GM12878 (cell line): ENCODE measurements around the gene UPF1. TPM values are rescaled to one million over a fixed set of nuclear protein-coding genes. Genes with fewer than 3 reads are reported as not detected.

Source experiments
- ATAC-seq: fragments of 200-7000 bp; cut with Tn5 transposase; 3 replicates; pipeline ENCODE4 v1.9.1; 2020; ENCODE audit warnings: mild to moderate bottlenecking, moderate library complexity
- Bru-seq: library from RNA; stranded (reverse); fragments of 400-500 nt; gene quantifications from one replicate; lab custom pipeline; 2021; lab: Mats Ljungman, UMichigan
- BruChase-seq, 2 experiments: library from RNA; stranded (reverse); fragments of 400-500 nt; gene quantifications; one replicate each; lab custom pipeline; 2021; lab: Mats Ljungman, UMichigan
- BruUV-seq: library from RNA; stranded (reverse); fragments of 400-500 nt; replicated peaks from 2 replicates; lab custom pipeline; 2021; lab: Mats Ljungman, UMichigan
- CTCF ChIA-PET: fragments of 300-600 bp; sonication (Branson Sonifier 250); formaldehyde crosslinking; extraction: SDS; loops from one replicate; lab custom pipeline; 2021; ENCODE audit warnings: inconsistent platforms; lab: Yijun Ruan, JAX
- POLR2A ChIA-PET: fragments of 350-600 bp; formaldehyde crosslinking; extraction: SDS; loops from one replicate; lab custom pipeline; 2021; ENCODE audit warnings: inconsistent platforms; lab: Charles Lee
- RAD21 ChIA-PET: fragments of 300-600 bp; sonication (Branson Sonifier 250); formaldehyde crosslinking; loops from one replicate; lab custom pipeline; 2023; ENCODE audit warnings: antibody characterized with exemption; ENCODE audit not compliant: unreplicated experiment; lab: Charles Lee
- SMC1A ChIA-PET: fragments of 300-600 bp; sonication (Branson Sonifier 250); formaldehyde crosslinking; loops from one replicate; lab custom pipeline; 2023; ENCODE audit not compliant: unreplicated experiment, uncharacterized antibody; lab: Charles Lee
- DNase-seq: peaks from one replicate; pipeline ENCODE4 v3.0.0-alpha.2; 2011; ENCODE audit warnings: low read depth, low spot score
- FAIRE-seq: peaks from 3 replicates; lab custom pipeline; 2011; peaks lifted over from hg19 to GRCh38; lab: Jason Lieb, UNC
- H2AFZ ChIP-seq: 2 replicates; pipeline ENCODE4 v1.6.0; 2011; ENCODE audit warnings: low read depth, low read length, control low read depth; ENCODE audit not compliant: control insufficient read depth
- H3K27ac ChIP-seq: 2 replicates; pipeline ENCODE4 v1.5.1; 2011; ENCODE audit warnings: control low read depth; ENCODE audit not compliant: control insufficient read depth, insufficient read depth
- H3K27me3 ChIP-seq, 2 experiments: replicated peaks in 1 of 2; 2 replicates each; pipeline versions ENCODE4 v1.6.0 to v1.6.1; 2011; ENCODE audit warnings: low read length in 1 of 2; ENCODE audit not compliant: control insufficient read depth in 2 of 2, insufficient read depth in 2 of 2
- H3K36me3 ChIP-seq, 2 experiments: 2 replicates each; pipeline ENCODE4 v1.5.1; 2011; ENCODE audit warnings: low read length in 1 of 2; ENCODE audit not compliant: control insufficient read depth in 2 of 2, insufficient read depth in 2 of 2
- H3K4me1 ChIP-seq: 2 replicates; pipeline ENCODE4 v1.6.1; 2011; ENCODE audit warnings: mild to moderate bottlenecking, low read length, moderate library complexity, mixed read lengths; ENCODE audit not compliant: control insufficient read depth, insufficient read depth
- H3K4me2 ChIP-seq: 2 replicates; pipeline ENCODE4 v1.6.0; 2011; ENCODE audit warnings: control low read depth; ENCODE audit not compliant: control insufficient read depth, insufficient read depth
- H3K4me3 ChIP-seq: fragments of 200-600 bp; sonication (generic); 2 replicates; pipeline ENCODE4 v1.5.1; 2016
- H3K79me2 ChIP-seq: 2 replicates; pipeline ENCODE4 v1.6.0; 2011; ENCODE audit warnings: low read length; ENCODE audit not compliant: control insufficient read depth, insufficient read depth
- H3K9ac ChIP-seq: 2 replicates; pipeline ENCODE4 v1.8.0; 2011; ENCODE audit warnings: low read length, control low read depth, mixed read lengths; ENCODE audit not compliant: control insufficient read depth, insufficient read depth
- H3K9me3 ChIP-seq: replicated peaks from 3 replicates; pipeline ENCODE4 v1.5.1; 2011; ENCODE audit warnings: mild to moderate bottlenecking, low read length; ENCODE audit not compliant: control insufficient read depth, insufficient read depth
- H4K20me1 ChIP-seq: 2 replicates; pipeline ENCODE4 v1.6.0; 2011; ENCODE audit not compliant: control insufficient read depth, insufficient read depth
- ASH2L ChIP-seq: fragments of 300-600, 200-600 bp; sonication (generic); IDR thresholded peaks from 2 replicates; pipeline ENCODE4 v1.6.1; 2017; ENCODE audit warnings: low read depth, mild to moderate bottlenecking, borderline replicate concordance
- ATF3 ChIP-seq: IDR thresholded peaks from 2 replicates; pipeline ENCODE4 v1.6.1; 2011; ENCODE audit warnings: low read depth, mild to moderate bottlenecking, low read length, moderate library complexity, borderline replicate concordance; ENCODE audit errors: extremely low read depth
- BACH1 ChIP-seq: fragments of 450-650 bp; IDR thresholded peaks from 2 replicates; pipeline ENCODE4 v1.6.1; 2017; ENCODE audit warnings: mild to moderate bottlenecking, borderline replicate concordance
- BCLAF1 ChIP-seq: fragments of 450-650 bp; IDR thresholded peaks from 2 replicates; pipeline ENCODE4 v1.6.1; 2017; ENCODE audit warnings: antibody characterized with exemption, mild to moderate bottlenecking, moderate library complexity
- CBX5 ChIP-seq: sonication (generic); IDR thresholded peaks from 2 replicates; pipeline ENCODE4 v1.6.1; 2016; ENCODE audit warnings: low read depth, moderate library complexity, mild to moderate bottlenecking, inconsistent platforms
- NFIC ChIP-seq: IDR thresholded peaks from 2 replicates; pipeline ENCODE4 v1.6.1; 2012; ENCODE audit warnings: low read depth, mild to moderate bottlenecking, inconsistent platforms, low read length, moderate library complexity
- NFXL1 ChIP-seq: fragments of 450-650 bp; IDR thresholded peaks from 2 replicates; pipeline ENCODE4 v1.6.1; 2017; ENCODE audit warnings: antibody characterized with exemption, mild to moderate bottlenecking, borderline replicate concordance
- POLR2AphosphoS2 ChIP-seq: IDR thresholded peaks from 2 replicates; pipeline ENCODE4 v1.6.1; 2011; ENCODE audit warnings: low read depth, mild to moderate bottlenecking, low read length, improper control_type of control experiment, moderate library complexity
- RELA ChIP-seq: fragments of 450-650 bp; IDR thresholded peaks from 2 replicates; pipeline ENCODE4 v1.8.0; 2014; ENCODE audit warnings: borderline replicate concordance; ENCODE audit not compliant: partially characterized antibody
- SMAD1 ChIP-seq: fragments of 450-650 bp; IDR thresholded peaks from 2 replicates; pipeline ENCODE4 v1.6.1; 2018; ENCODE audit warnings: mild to moderate bottlenecking, low read depth; ENCODE audit not compliant: partially characterized antibody
- SMAD5 ChIP-seq: IDR thresholded peaks from 2 replicates; pipeline ENCODE4 v1.6.1; 2016; ENCODE audit warnings: antibody characterized with exemption, low read depth
- SP1 ChIP-seq: IDR thresholded peaks from one replicate; pipeline ENCODE4 v1.6.1; 2011; ENCODE audit warnings: low read depth, low read length
- SREBF2 ChIP-seq: IDR thresholded peaks from 2 replicates; pipeline ENCODE4 v1.6.1; 2012; ENCODE audit warnings: mild to moderate bottlenecking, low read length
- TAF1 ChIP-seq: IDR thresholded peaks from 2 replicates; pipeline ENCODE4 v1.6.1; 2011; ENCODE audit warnings: mild to moderate bottlenecking, low read depth, low read length, borderline replicate concordance
- YBX1 ChIP-seq: fragments of 450-650 bp; IDR thresholded peaks from 2 replicates; pipeline ENCODE4 v1.6.1; 2016; ENCODE audit warnings: antibody characterized with exemption
- YY1 ChIP-seq: IDR thresholded peaks from 2 replicates; pipeline ENCODE4 v1.6.1; 2011; ENCODE audit warnings: low read depth, mild to moderate bottlenecking, low read length
- WGBS: methylation state at CpG from one replicate; pipeline ENCODE4 v1.1.6; 2016; ENCODE audit warnings: low lambda C conversion rate; ENCODE audit not compliant: insufficient replicate concordance, insufficient coverage; ENCODE audit errors: missing lambda C conversion rate; 5-methylcytosine and 5-hydroxymethylcytosine counted together
- in situ Hi-C: fragments of 300-500 bp; cut with MboI; formaldehyde crosslinking; loops from 9 replicates; pipeline ENCODE4 v1.14.3; 2018; ENCODE audit warnings: mixed read lengths
- intact Hi-C: fragments of 100-400 bp; cut with micrococcal nuclease; formaldehyde crosslinking; loops from one replicate; pipeline ENCODE4 v1.14.2; 2022; ENCODE audit not compliant: unreplicated experiment
- long read RNA-seq, 2 experiments: library from polyadenylated mRNA; unstranded; transcript quantifications; one replicate each; pipeline ENCODE4 v2.0.0, GENCODE V29; 2019 to 2020
- polyA minus RNA-seq, 3 experiments: library from RNA; depleted of rRNA, polyadenylated mRNA; stranded (reverse); fragments of >200 nt; gene quantifications; 2 replicates each; pipeline ENCODE4 v1.2.3, GENCODE V29; 2011
- polyA plus RNA-seq, 11 experiments: library from polyadenylated mRNA; depleted of rRNA in 4 of 11; unstranded in 6 of 11; stranded (reverse) in 5 of 11; fragments of >200 nt; fragmentation: Nextera tagmentation in 4 of 11; fragmentation: Illumina TruSeq in 1 of 11; extraction: Ambion mirVana in 4 of 11; extraction: Trizol in 1 of 11; gene quantifications; 1 replicate in 1 of 11; 2 replicates in 10 of 11; pipeline versions ENCODE4 v1.2.1 to v1.2.3, GENCODE V29; 2011 to 2016; ENCODE audit warnings: inconsistent platforms in 2 of 11, missing spikeins in 2 of 11, low read depth in 1 of 11
- total RNA-seq, 4 experiments: library from RNA; depleted of rRNA in 3 of 4; stranded (reverse); fragments of >200 nt in 3 of 4; fragmentation: Illumina TruSeq in 1 of 4; extraction: Trizol in 1 of 4; gene quantifications; 2 replicates each; pipeline versions ENCODE4 v1.2.1 to v1.2.3, GENCODE V29; 2013 to 2021

The UPF1 gene
- total RNA-seq (2013; cell fraction: nucleolus; rRNA removed), result 99.0 and 125 TPM in 2 replicates
- total RNA-seq (2014; rRNA removed), result 35.3 and 40.6 TPM in 2 replicates
- total RNA-seq (2014; rRNA removed; fragmentation: Illumina TruSeq; extraction: Trizol), result 14.5 and 16.1 TPM in 2 replicates
- total RNA-seq (2021), result 71.9 and 80.9 TPM in 2 replicates
- 9.9 TPM for polyA plus RNA-seq (2011; ENCODE audit: low read depth)
- polyA plus RNA-seq (2011; rRNA removed), result 8.9 and 22.8 TPM in 2 replicates
- 23.1 and 45.0 TPM in 2 replicates for polyA plus RNA-seq (2011; cell fraction: cytosol; rRNA removed)
- 102 and 147 TPM in 2 replicates for polyA plus RNA-seq (2011; cell fraction: nucleus; rRNA removed)
- polyA plus RNA-seq (2012), result 27.8 and 31.0 TPM in 2 replicates
- polyA plus RNA-seq (2014; fragmentation: Illumina TruSeq; extraction: Trizol), result 26.2 and 33.5 TPM in 2 replicates
- 1 to 10 TPM in 1 of 2 experiments, under 1 TPM in 1; 0.58 to 1.1 TPM for polyA plus RNA-seq (2014; fragmentation: Nextera tagmentation; extraction: Ambion mirVana)
- polyA plus RNA-seq (2014; rRNA removed), result 35.1 and 47.1 TPM in 2 replicates
- 1 to 10 TPM; 4.5 to 5.6 TPM for polyA plus RNA-seq (2016; fragmentation: Nextera tagmentation; extraction: Ambion mirVana)
- polyA minus RNA-seq (2011; rRNA and poly(A)+ RNA removed), result 66.6 and 68.0 TPM in 2 replicates
- 23.4 and 30.8 TPM in 2 replicates for polyA minus RNA-seq (2011; cell fraction: cytosol; rRNA and poly(A)+ RNA removed)
- 43.4 and 69.7 TPM in 2 replicates for polyA minus RNA-seq (2011; cell fraction: nucleus; rRNA and poly(A)+ RNA removed)
- percentile 85 among the genes with signal in this experiment for Bru-seq, nascent RNA
- BruChase-seq, experiment 1, labeled RNA remaining after a 6-hour chase, result percentile 91 among the genes with signal in this experiment
- percentile 90 among the genes with signal in this experiment for BruChase-seq, experiment 2, labeled RNA remaining after a 2-hour chase
- long read RNA-seq, experiment 1, partial matches to known transcripts, result 3 of 4 reads
- long read RNA-seq, experiment 1, other reads (novel, unspliced or antisense), result 1 of 4 reads
- long read RNA-seq, experiment 2, partial matches to known transcripts, result 2 of 6 reads
- long read RNA-seq, experiment 2, other reads (novel, unspliced or antisense), result 4 of 6 reads

- ChIA-PET CTCF (interaction anchor here (0.7 to 8.2 kb wide), 5 partner anchors 9 to 311 kb away, joined by 3 to 109 read pairs (median 3); no protein-coding TSS in a partner anchor), SMC1A (interaction anchor here (1.3 to 4.2 kb wide), 3 partner anchors 12 to 19 kb away, joined by 6 to 24 read pairs (median 11); no protein-coding TSS in a partner anchor), RAD21 (interaction anchor here (1.0 to 3.5 kb wide), 4 partner anchors 9 to 312 kb away, joined by 3 to 24 read pairs (median 4); no protein-coding TSS in a partner anchor), POLR2A (interaction anchor here (0.6 to 2.2 kb wide), 7 partner anchors 9 to 352 kb away, joined by 3 to 8 read pairs (median 5); partner anchors contain the start of gene COPE)
- DNase-seq (no peak), ATAC-seq (peak; percentile 68), FAIRE-seq (peak; percentile 57)
- under 1% methylated on average over 69 of the region's 96 CpGs for WGBS
- peaks cover 13% of the 10 kb centered on the region; the same call in 1 of the 2 replicates for H4K20me1 ChIP-seq
- H3K9ac ChIP-seq, result peak within 1 kb of the TSS; percentile 84
- intact Hi-C loops, result loop anchor here (5.0 kb wide), 1 partner anchor 239 kb away; no protein-coding TSS in a partner anchor
- H3K4me3 ChIP-seq, result peak within 1 kb of the TSS; percentile 93
- no peaks in the 10 kb centered on the region; the same call in 1 of the 2 replicates for H3K4me1 ChIP-seq
- in situ Hi-C loops, result no loop called here
- H3K79me2 ChIP-seq, result peaks cover 50% of the 10 kb centered on the region
- peak within 1 kb of the TSS; percentile 73 for H3K4me2 ChIP-seq
- peak within 1 kb of the TSS; percentile 99 for H2AFZ ChIP-seq
- H3K27ac ChIP-seq, result peak within 1 kb of the TSS; percentile 91
- H3K9me3 ChIP-seq, result peaks cover 2% of the 10 kb centered on the region; the same call in 1 of the 3 replicates
- H3K27me3 ChIP-seq, result no peaks in the 10 kb centered on the region
- BruUV-seq, result no TSS peak
- H3K36me3 ChIP-seq, result peaks cover 1 to 6% of the 10 kb centered on the region in 2 experiments; a peak in 3 of 4 replicates
- TF ChIP-seq YBX1 (no peak), SMAD1 (no peak), SP1 (peak; percentile 32), RELA (peak; percentile 43), ASH2L (peak; percentile 36; the same call in 1 of the 2 replicates), BACH1 (peak; percentile 90), SREBF2 (no peak), CBX5 (no peak), ATF3 (no peak), NFIC (no peak), POLR2AphosphoS2 (peak; percentile 75; the same call in 1 of the 2 replicates), NFXL1 (0 out of 2 replicates have a peak, but pooled peaks have one; percentile 51), SMAD5 (no peak), YY1 (peak; percentile 74), BCLAF1 (0 out of 2 replicates have a peak, but pooled peaks have one; percentile 12), TAF1 (peak; percentile 92)
These were observed at the start of gene UPF1 for GRCh38 chr19:18831524-18832305. UPF1 (plus strand) TSS chr19:18831959; CDS start chr19:18832210, 251 bp downstream.
